ENCODE results near the gene DIP2C. TPM values are rescaled to one million over a fixed set of nuclear protein-coding genes. Genes with fewer than 3 reads are reported as not detected.

DIP2C gene
- total RNA-seq, 1 experiment from 2014 or later: 11.4 TPM

GRCh38 chr10:560314-560992, 129.0 kb downstream of the DIP2C start:
- intact Hi-C loops (cut with micrococcal nuclease; ENCODE audit: unreplicated experiment): loop anchor here (1.0 kb wide), 1 partner anchor 13 kb away; no protein-coding TSS in a partner anchor
- DNase-seq: peak in 1 of 2 experiments; percentile 61
- CTCF ChIA-PET: interaction anchor here (0.8 kb wide), 1 partner anchor 49 kb away, joined by 3 read pairs; no protein-coding TSS in a partner anchor
- Histone ChIP-seq H3K9me3 (peaks cover 12% of the 10 kb centered on the region), H3K4me3 (ENCODE audit: low read depth, low read length) (no peak overlapping the region), H3K4me1 (peaks cover 28% of the 10 kb centered on the region), H3K36me3 (ENCODE audit: control insufficient read depth, insufficient read depth, low read length) (no peaks in the 10 kb centered on the region), H3K27me3 (replicated peaks; ENCODE audit: control insufficient read depth, insufficient read depth, low read length) (no peaks in the 10 kb centered on the region)
- no peak overlapping the region for H3K4me3 Mint-ChIP-seq (ENCODE audit: unreplicated experiment)
- peaks cover 29% of the 10 kb centered on the region for H3K9me3 Mint-ChIP-seq (ENCODE audit: unreplicated experiment)
- BruUV-seq (replicated peaks): no TSS peak
- POLR2A ChIA-PET: interaction anchor here (1.2 kb wide), 1 partner anchor 14 kb away, joined by 5 read pairs; no protein-coding TSS in a partner anchor
- H3K4me1 Mint-ChIP-seq (ENCODE audit: low read depth, unreplicated experiment): peaks cover 26% of the 10 kb centered on the region
- no peaks in the 10 kb centered on the region for H3K27me3 Mint-ChIP-seq (ENCODE audit: insufficient read depth, unreplicated experiment)
- no peak for TF ChIP-seq CTCF (IDR thresholded peaks at IDR 0.05; ENCODE audit: insufficient read depth in 1 of 2, low read depth in 1 of 2, low read length in 1 of 2, severe bottlenecking in 1 of 2, unreplicated experiment in 1 of 2)
- peaks cover 5% of the 10 kb centered on the region for H3K36me3 Mint-ChIP-seq (ENCODE audit: insufficient read depth, unreplicated experiment)
- H3K27ac Mint-ChIP-seq (ENCODE audit: unreplicated experiment): peak overlapping the region; percentile 67

GRCh38 chr10:559767-560047, 129.8 kb downstream of the DIP2C start:
- H3K4me1 Mint-ChIP-seq (ENCODE audit: low read depth, unreplicated experiment): peaks cover 31% of the 10 kb centered on the region
- intact Hi-C loops (cut with micrococcal nuclease; ENCODE audit: unreplicated experiment): loop anchor here (1.0 kb wide), 1 partner anchor 12 kb away; no protein-coding TSS in a partner anchor

More at GRCh38 chr10:559767-560047, 129.8 kb downstream of the DIP2C start:
- H3K27me3 Mint-ChIP-seq (ENCODE audit: insufficient read depth, unreplicated experiment): no peaks in the 10 kb centered on the region
- no peak for DNase-seq
- ChIA-PET CTCF (no interaction called here), POLR2A (no interaction called here)
- H3K36me3 Mint-ChIP-seq (ENCODE audit: insufficient read depth, unreplicated experiment): peaks cover 5% of the 10 kb centered on the region
- H3K4me3 ChIP-seq (ENCODE audit: low read depth, low read length): no peak overlapping the region
- H3K9me3 ChIP-seq: peaks cover 11% of the 10 kb centered on the region
- no peaks in the 10 kb centered on the region for H3K27me3 ChIP-seq (replicated peaks; ENCODE audit: control insufficient read depth, insufficient read depth, low read length)
- peaks cover 28% of the 10 kb centered on the region for H3K4me1 ChIP-seq
- TF ChIP-seq CTCF (IDR thresholded peaks at IDR 0.05; ENCODE audit: insufficient read depth in 1 of 2, low read depth in 1 of 2, low read length in 1 of 2, severe bottlenecking in 1 of 2, unreplicated experiment in 1 of 2): no peak
- H3K27ac Mint-ChIP-seq (ENCODE audit: unreplicated experiment): peak overlapping the region; percentile 67
- no peak overlapping the region for H3K4me3 Mint-ChIP-seq (ENCODE audit: unreplicated experiment)
- no TSS peak for BruUV-seq (replicated peaks)
- peaks cover 24% of the 10 kb centered on the region for H3K9me3 Mint-ChIP-seq (ENCODE audit: unreplicated experiment)
- H3K36me3 ChIP-seq (ENCODE audit: control insufficient read depth, insufficient read depth, low read length): no peaks in the 10 kb centered on the region
